KMS-11 (cell line): ENCODE results near the gene RAB31.
"Not testable (repeated sequence)": the region's sequence is repeated elsewhere in the genome, so short reads cannot be mapped to it uniquely, and the experiment has no call there.

Experiments used
- H2AFZ ChIP-seq: fragments of 200-600 bp; sonication (generic); 2 replicates; pipeline ENCODE4 v1.6.1; 2016; ENCODE audit warnings: antibody characterized with exemption, mixed run types, low read depth
- H3K27ac ChIP-seq: fragments of 200-600 bp; sonication (generic); 2 replicates; pipeline ENCODE4 v1.6.1; 2016; ENCODE audit warnings: mild to moderate bottlenecking, mixed run types
- H3K27me3 ChIP-seq: fragments of 200-600 bp; sonication (generic); 2 replicates; pipeline ENCODE4 v1.6.1; 2017; ENCODE audit warnings: mild to moderate bottlenecking, low read depth, mixed run types, moderate library complexity; ENCODE audit not compliant: insufficient read depth
- H3K36me3 ChIP-seq: fragments of 200-600 bp; sonication (generic); 2 replicates; pipeline ENCODE4 v1.6.1; 2017; ENCODE audit warnings: mild to moderate bottlenecking, mixed run types; ENCODE audit not compliant: insufficient read depth
- H3K4me1 ChIP-seq: fragments of 200-600 bp; sonication (generic); 2 replicates; pipeline ENCODE4 v1.6.1; 2016; ENCODE audit warnings: mild to moderate bottlenecking, low read depth, mixed run types; ENCODE audit not compliant: poor library complexity, severe bottlenecking
- H3K4me2 ChIP-seq: fragments of 200-600 bp; sonication (generic); 2 replicates; pipeline ENCODE4 v1.7.0; 2016; ENCODE audit warnings: mild to moderate bottlenecking, mixed run types
- H3K4me3 ChIP-seq: fragments of 200-600 bp; sonication (generic); IDR thresholded peaks from 2 replicates; pipeline ENCODE4 v1.6.1; 2017; ENCODE audit warnings: low read depth, low read length, mixed read lengths; ENCODE audit not compliant: insufficient read depth
- H3K79me2 ChIP-seq: fragments of 200-600 bp; sonication (generic); 2 replicates; pipeline ENCODE4 v1.6.1; 2016; ENCODE audit warnings: low read depth, mixed run types; ENCODE audit not compliant: insufficient read depth
- H3K9ac ChIP-seq: fragments of 200-600 bp; sonication (generic); 2 replicates; pipeline ENCODE4 v1.6.1; 2016; ENCODE audit warnings: mild to moderate bottlenecking, mixed run types
- H4K20me1 ChIP-seq: fragments of 200-600 bp; sonication (generic); 2 replicates; pipeline ENCODE4 v1.6.1; 2016; ENCODE audit warnings: mild to moderate bottlenecking, mixed run types; ENCODE audit not compliant: insufficient read depth
- TF ChIP-seq, protein P1 (sequence below): fragments of 200-600 bp; sonication (generic); conservative IDR thresholded peaks from 2 replicates; pipeline ENCODE4 v1.6.1; 2017; ENCODE audit warnings: low read depth, mild to moderate bottlenecking, antibody characterized with exemption, low read length, moderate library complexity, mixed read lengths

Gene RAB31

DNA sequence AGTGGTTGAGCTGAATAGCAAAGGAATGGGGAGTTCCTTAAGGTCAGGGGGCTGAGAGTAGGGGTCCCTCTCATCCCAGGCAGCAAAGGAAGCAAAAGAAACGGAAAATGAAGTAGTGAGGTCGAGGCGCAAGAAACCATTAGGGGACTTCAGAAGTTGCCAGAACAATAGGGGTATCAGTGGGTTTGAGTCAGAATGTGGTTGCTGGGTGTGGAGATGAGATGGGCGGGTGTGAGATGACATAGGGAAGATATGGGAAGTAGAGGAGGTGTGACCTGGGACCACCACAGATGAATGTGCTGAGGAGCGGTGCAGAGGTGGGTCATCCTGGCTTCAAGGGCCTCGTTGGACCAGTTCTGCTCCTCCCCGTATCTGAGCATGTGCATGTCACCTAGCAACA is 192.6 kb downstream of the RAB31 start:
- no peaks in the 10 kb centered on the region for H3K27me3 ChIP-seq
- H3K4me2 ChIP-seq = no peak overlapping the region
- no peak overlapping the region for H3K4me3 ChIP-seq
- no peak overlapping the region for H3K9ac ChIP-seq
- H2AFZ ChIP-seq = no peak overlapping the region
- no peaks in the 10 kb centered on the region for H3K4me1 ChIP-seq
- no peak overlapping the region for H3K27ac ChIP-seq
- H4K20me1 ChIP-seq = no peaks in the 10 kb centered on the region
- no peaks in the 10 kb centered on the region for H3K36me3 ChIP-seq
- H3K79me2 ChIP-seq = no peaks in the 10 kb centered on the region
- TF ChIP-seq, protein P1, sequence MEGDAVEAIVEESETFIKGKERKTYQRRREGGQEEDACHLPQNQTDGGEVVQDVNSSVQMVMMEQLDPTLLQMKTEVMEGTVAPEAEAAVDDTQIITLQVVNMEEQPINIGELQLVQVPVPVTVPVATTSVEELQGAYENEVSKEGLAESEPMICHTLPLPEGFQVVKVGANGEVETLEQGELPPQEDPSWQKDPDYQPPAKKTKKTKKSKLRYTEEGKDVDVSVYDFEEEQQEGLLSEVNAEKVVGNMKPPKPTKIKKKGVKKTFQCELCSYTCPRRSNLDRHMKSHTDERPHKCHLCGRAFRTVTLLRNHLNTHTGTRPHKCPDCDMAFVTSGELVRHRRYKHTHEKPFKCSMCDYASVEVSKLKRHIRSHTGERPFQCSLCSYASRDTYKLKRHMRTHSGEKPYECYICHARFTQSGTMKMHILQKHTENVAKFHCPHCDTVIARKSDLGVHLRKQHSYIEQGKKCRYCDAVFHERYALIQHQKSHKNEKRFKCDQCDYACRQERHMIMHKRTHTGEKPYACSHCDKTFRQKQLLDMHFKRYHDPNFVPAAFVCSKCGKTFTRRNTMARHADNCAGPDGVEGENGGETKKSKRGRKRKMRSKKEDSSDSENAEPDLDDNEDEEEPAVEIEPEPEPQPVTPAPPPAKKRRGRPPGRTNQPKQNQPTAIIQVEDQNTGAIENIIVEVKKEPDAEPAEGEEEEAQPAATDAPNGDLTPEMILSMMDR = no peak

DNA sequence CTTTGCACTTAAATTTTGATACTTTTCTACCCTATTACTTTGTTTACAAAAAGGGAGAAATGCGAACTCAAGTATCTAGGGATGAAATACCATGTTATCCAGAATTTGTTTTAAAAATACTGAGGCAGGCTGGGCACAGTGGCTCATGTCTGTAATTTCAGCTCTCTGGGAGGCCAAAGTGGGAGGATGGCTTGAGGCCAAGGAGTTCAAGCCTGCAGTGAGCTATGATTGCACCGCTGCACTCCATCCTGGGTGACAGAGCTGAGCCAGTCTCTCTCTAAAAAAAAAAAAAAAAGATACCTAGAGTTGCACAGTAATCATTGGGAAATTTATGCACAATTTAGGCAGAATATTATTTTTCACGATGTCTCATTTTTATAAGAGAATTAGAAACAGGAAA is 193.3 kb downstream of the RAB31 start:
- H4K20me1 ChIP-seq = no peaks in the 10 kb centered on the region
- no peaks in the 10 kb centered on the region for H3K4me1 ChIP-seq
- H2AFZ ChIP-seq = no peak overlapping the region
- no peak overlapping the region for H3K27ac ChIP-seq
- H3K79me2 ChIP-seq = no peaks in the 10 kb centered on the region
- H3K36me3 ChIP-seq = no peaks in the 10 kb centered on the region
- H3K9ac ChIP-seq = no peak overlapping the region
- TF ChIP-seq, protein P1 = no peak
- no peaks in the 10 kb centered on the region for H3K27me3 ChIP-seq
- H3K4me3 ChIP-seq = no peak overlapping the region
- H3K4me2 ChIP-seq = no peak overlapping the region

DNA sequence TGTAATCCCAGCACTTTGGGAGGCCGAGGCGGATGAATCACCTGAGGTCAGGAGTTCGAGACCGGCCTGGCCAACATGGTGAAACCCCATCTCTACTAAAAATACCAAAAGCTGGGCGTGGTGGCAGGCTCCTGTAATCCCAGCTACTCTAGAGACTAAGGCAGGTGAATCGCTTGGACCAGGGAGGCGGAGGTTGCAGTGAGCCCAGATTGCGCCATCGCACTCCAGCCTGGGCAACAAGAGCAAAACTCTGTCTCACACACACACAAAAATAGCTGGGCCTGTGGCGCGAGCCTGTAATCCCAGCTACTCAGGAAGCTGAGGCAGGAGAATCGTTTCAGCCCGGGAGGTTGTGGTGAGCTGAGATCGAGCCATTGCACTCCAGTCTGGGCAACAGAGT is 194.2 kb downstream of the RAB31 start:
- not testable (repeated sequence) for H3K4me3 ChIP-seq, H2AFZ ChIP-seq, H3K4me2 ChIP-seq, H3K36me3 ChIP-seq, H3K9ac ChIP-seq, H3K4me1 ChIP-seq, H3K27me3 ChIP-seq, H3K79me2 ChIP-seq, H3K27ac ChIP-seq, H4K20me1 ChIP-seq

DNA sequence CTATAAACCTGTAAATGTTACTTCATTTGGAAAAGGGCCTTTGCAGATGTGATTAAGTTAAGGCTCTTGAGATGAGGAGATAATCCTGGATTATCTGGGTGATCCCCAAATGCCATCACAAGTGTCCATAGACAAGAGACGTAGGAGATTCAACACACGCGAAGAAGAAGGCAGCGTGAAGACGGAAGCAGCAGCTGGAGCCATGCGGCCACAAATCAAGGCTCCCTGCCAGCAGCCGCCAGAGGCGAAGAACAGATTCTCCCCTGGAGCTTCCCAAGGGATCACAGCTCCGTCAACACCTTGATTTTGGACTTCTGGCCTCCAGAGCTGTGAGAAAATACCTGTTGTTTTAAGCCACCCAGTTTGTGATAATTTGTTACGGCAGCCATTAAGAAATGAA is 194.7 kb downstream of the RAB31 start:
- TF ChIP-seq, protein P1 = no peak
- no peaks in the 10 kb centered on the region for H3K36me3 ChIP-seq
- H3K27me3 ChIP-seq = no peaks in the 10 kb centered on the region
- no peak overlapping the region for H3K4me3 ChIP-seq
- no peaks in the 10 kb centered on the region for H3K79me2 ChIP-seq
- no peak overlapping the region for H3K9ac ChIP-seq
- no peak overlapping the region for H2AFZ ChIP-seq
- H4K20me1 ChIP-seq = no peaks in the 10 kb centered on the region
- H3K4me2 ChIP-seq = no peak overlapping the region
- H3K27ac ChIP-seq = no peak overlapping the region
- no peaks in the 10 kb centered on the region for H3K4me1 ChIP-seq

DNA sequence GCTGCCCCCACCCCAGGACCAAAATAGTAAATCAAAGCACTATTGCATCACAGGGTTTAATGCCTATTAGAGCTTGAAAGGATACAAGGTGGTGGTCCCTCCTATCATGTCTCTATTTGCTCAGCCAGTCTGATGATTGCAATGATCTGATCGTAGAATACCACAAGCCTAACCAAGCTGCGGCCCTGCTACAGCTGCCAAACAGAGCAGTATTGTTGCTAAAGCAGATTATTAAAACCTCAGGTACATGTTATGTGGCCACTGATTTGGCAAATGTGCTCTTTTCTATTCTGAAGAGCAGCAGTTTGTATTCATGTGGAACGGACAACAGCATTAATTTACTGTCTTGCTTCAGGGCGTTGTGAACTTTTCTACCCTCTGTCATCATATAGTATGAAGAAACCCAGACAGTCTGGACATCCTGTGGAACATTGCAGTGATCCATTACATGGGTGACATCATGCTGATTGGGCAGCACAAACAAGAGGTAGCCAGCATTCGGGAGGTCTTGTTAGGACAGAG is 197.4 kb downstream of the RAB31 start:
- no peak overlapping the region for H3K4me3 ChIP-seq
- H3K4me2 ChIP-seq = no peak overlapping the region
- H3K4me1 ChIP-seq = no peaks in the 10 kb centered on the region
- H4K20me1 ChIP-seq = no peaks in the 10 kb centered on the region
- no peaks in the 10 kb centered on the region for H3K27me3 ChIP-seq
- no peak overlapping the region for H2AFZ ChIP-seq
- TF ChIP-seq, protein P1 = no peak
- H3K27ac ChIP-seq = no peak overlapping the region
- H3K79me2 ChIP-seq = no peaks in the 10 kb centered on the region
- H3K36me3 ChIP-seq = no peaks in the 10 kb centered on the region
- no peak overlapping the region for H3K9ac ChIP-seq
